Measurements from ENCODE around the gene NAALADL1. TPM values are rescaled to one million over a fixed set of nuclear protein-coding genes. Genes with fewer than 3 reads are reported as not detected.

Gene NAALADL1
- total and polyA plus RNA-seq, 2 experiments from 2014 or later, result 0.13 TPM; not detected in 1

DNA sequence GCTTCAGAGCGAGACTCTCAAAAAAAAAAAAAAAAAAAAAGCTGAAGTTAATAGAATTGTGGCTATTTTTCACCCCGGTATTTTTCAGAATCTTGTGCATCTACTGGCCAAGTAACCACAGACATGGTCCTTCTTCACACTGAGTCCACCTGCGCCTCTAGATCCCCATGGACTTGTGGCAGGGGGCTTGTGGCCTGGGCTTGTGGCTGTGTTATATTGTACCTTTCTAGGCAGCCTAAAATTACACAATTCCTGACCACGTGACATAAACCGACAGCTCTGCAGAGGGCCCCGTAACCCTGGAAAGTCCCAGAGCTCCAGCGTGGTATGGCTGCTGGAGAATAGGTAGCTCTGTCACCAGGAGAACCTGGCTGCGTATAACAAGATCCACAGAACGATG, 10.9 kb upstream of the NAALADL1 start:
- H2AFZ ChIP-seq, result no peak overlapping the region
- 74% methylated on average over 9 of the region's 9 CpGs for WGBS (ENCODE audit: low lambda C conversion rate, missing lambda C conversion rate)

DNA sequence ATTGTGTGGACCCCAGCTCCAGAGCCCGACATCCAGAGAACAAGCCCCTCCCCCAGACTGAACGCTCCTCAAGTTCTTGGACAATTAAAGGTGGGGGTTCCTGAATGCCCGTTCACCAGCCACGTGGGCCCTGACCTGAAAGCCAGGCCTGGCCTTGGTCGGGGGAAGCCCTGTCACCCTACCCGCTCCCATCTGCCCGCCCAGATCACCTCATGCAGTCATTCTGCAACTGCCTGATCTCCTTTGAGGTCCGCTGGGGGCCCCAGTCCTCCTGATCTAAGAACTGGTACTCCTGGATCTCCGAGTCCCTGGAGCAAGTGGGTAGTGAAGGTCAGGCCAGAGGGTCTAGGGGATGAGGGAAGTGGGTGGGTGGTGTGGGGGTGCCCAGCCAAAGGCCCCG, 9.1 kb upstream of the NAALADL1 start:
- H3K79me2 ChIP-seq, result no peaks in the 10 kb centered on the region
- no peak overlapping the region for H3K4me2 ChIP-seq
- no peaks in the 10 kb centered on the region for H3K27me3 ChIP-seq
- H3K9me2 ChIP-seq (replicated peaks; ENCODE audit: insufficient read depth), result no peaks in the 10 kb centered on the region
- no peaks in the 10 kb centered on the region for H3K9me3 ChIP-seq (ENCODE audit: low read depth)
- H3K4me3 ChIP-seq, result no peak overlapping the region
- 84% methylated on average over 10 of the region's 10 CpGs for WGBS (ENCODE audit: low lambda C conversion rate, missing lambda C conversion rate)
- DNase-seq (ENCODE audit: low spot score), result no peak
- H3K36me3 ChIP-seq (replicated peaks; ENCODE audit: insufficient read depth, low read depth), result no peaks in the 10 kb centered on the region
- H3K4me1 ChIP-seq (ENCODE audit: insufficient read depth), result no peaks in the 10 kb centered on the region
- no peaks in the 10 kb centered on the region for H4K20me1 ChIP-seq (ENCODE audit: insufficient read depth, poor library complexity, severe bottlenecking)
- no peak overlapping the region for H2AFZ ChIP-seq
- H3K27ac ChIP-seq, result no peak overlapping the region
- TF ChIP-seq, protein P1, sequence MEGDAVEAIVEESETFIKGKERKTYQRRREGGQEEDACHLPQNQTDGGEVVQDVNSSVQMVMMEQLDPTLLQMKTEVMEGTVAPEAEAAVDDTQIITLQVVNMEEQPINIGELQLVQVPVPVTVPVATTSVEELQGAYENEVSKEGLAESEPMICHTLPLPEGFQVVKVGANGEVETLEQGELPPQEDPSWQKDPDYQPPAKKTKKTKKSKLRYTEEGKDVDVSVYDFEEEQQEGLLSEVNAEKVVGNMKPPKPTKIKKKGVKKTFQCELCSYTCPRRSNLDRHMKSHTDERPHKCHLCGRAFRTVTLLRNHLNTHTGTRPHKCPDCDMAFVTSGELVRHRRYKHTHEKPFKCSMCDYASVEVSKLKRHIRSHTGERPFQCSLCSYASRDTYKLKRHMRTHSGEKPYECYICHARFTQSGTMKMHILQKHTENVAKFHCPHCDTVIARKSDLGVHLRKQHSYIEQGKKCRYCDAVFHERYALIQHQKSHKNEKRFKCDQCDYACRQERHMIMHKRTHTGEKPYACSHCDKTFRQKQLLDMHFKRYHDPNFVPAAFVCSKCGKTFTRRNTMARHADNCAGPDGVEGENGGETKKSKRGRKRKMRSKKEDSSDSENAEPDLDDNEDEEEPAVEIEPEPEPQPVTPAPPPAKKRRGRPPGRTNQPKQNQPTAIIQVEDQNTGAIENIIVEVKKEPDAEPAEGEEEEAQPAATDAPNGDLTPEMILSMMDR (IDR thresholded peaks at IDR 0.05; ENCODE audit: poor library complexity), result no peak
- TF ChIP-seq EZH2 (IDR thresholded peaks at IDR 0.05; ENCODE audit: borderline replicate concordance) (no peak), EZH2phosphoT487 (IDR thresholded peaks at IDR 0.05; ENCODE audit: low read depth, severe bottlenecking, unreplicated experiment) (no peak)

More for the DNA sequence above, 10.9 kb upstream of the NAALADL1 start:
- Histone ChIP-seq H3K36me3 (replicated peaks; ENCODE audit: insufficient read depth, low read depth) (no peaks in the 10 kb centered on the region), H3K4me1 (ENCODE audit: insufficient read depth) (no peaks in the 10 kb centered on the region), H3K79me2 (no peaks in the 10 kb centered on the region), H3K4me3 (no peak overlapping the region), H4K20me1 (ENCODE audit: insufficient read depth, poor library complexity, severe bottlenecking) (no peaks in the 10 kb centered on the region), H3K9me3 (ENCODE audit: low read depth) (no peaks in the 10 kb centered on the region), H3K4me2 (no peak overlapping the region), H3K27ac (no peak overlapping the region), H3K9me2 (replicated peaks; ENCODE audit: insufficient read depth) (no peaks in the 10 kb centered on the region), H3K27me3 (no peaks in the 10 kb centered on the region)
- TF ChIP-seq, protein P1 (IDR thresholded peaks at IDR 0.05; ENCODE audit: poor library complexity), result no peak
- TF ChIP-seq EZH2 (IDR thresholded peaks at IDR 0.05; ENCODE audit: borderline replicate concordance), result no peak
- no peak for TF ChIP-seq EZH2phosphoT487 (IDR thresholded peaks at IDR 0.05; ENCODE audit: low read depth, severe bottlenecking, unreplicated experiment)
- no peak for DNase-seq (ENCODE audit: low spot score)

DNA sequence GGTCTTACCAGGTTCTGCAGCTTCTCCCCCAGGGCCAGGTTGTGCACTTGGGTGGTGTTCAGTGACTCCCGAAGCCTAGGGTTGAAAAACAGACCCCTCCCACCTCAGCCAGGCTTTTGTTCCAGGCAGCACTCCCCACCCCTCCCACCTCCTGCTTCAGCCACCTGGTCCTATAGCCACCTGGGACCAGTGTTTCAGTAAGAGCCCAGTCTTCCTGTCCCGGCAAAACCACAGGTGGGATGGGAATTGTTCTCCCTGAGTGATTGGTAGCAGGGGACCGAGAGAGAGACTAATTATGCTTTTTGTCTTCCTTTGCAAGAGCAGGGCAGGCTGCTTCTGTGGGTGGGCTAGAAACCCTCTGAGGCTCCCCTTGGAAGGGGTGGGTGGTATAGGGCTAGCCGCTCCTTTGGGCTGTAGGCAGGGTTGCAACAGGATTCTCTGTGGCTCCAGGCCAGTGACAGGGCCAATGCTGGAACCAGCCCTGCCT, 8.5 kb upstream of the NAALADL1 start:
- no peaks in the 10 kb centered on the region for H3K79me2 ChIP-seq
- H3K36me3 ChIP-seq (replicated peaks; ENCODE audit: insufficient read depth, low read depth), result no peaks in the 10 kb centered on the region
- H3K4me1 ChIP-seq (ENCODE audit: insufficient read depth), result no peaks in the 10 kb centered on the region
- no peak overlapping the region for H3K4me3 ChIP-seq
- H3K27me3 ChIP-seq, result no peaks in the 10 kb centered on the region
- no peaks in the 10 kb centered on the region for H3K9me3 ChIP-seq (ENCODE audit: low read depth)
- WGBS (ENCODE audit: low lambda C conversion rate, missing lambda C conversion rate), result 65% methylated on average over 4 of the region's 4 CpGs
- no peak overlapping the region for H3K27ac ChIP-seq
- no peak overlapping the region for H2AFZ ChIP-seq
- no peak overlapping the region for H3K4me2 ChIP-seq
- TF ChIP-seq EZH2 (IDR thresholded peaks at IDR 0.05; ENCODE audit: borderline replicate concordance), result no peak
- no peak for TF ChIP-seq EZH2phosphoT487 (IDR thresholded peaks at IDR 0.05; ENCODE audit: low read depth, severe bottlenecking, unreplicated experiment)
- TF ChIP-seq, protein P1 (IDR thresholded peaks at IDR 0.05; ENCODE audit: poor library complexity), result no peak
- no peaks in the 10 kb centered on the region for H3K9me2 ChIP-seq (replicated peaks; ENCODE audit: insufficient read depth)
- DNase-seq (ENCODE audit: low spot score), result no peak
- no peaks in the 10 kb centered on the region for H4K20me1 ChIP-seq (ENCODE audit: insufficient read depth, poor library complexity, severe bottlenecking)

DNA sequence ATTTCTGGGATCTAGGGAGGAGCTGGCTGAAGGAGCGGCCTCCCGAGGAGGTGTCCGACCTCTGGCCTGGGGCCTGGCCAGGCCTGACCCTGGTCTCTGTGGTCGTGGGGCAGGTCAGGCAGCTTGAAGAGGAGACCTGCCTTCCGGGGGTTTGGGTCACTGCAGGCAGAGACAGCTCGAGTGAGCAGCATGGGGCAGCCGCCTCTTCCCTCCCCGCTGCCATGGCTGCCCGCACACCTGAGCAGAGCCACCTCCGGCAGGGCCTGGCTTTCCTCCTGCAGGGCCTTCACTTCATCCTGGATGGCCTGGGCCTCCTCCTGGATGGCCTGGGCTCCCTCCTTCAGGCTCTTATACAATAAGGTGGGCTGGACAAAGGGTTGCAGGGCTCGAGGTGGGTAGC, 8.0 kb upstream of the NAALADL1 start:
- no peak for DNase-seq (ENCODE audit: low spot score)
- Histone ChIP-seq H3K9me3 (ENCODE audit: low read depth) (no peaks in the 10 kb centered on the region), H3K79me2 (no peaks in the 10 kb centered on the region), H3K4me1 (ENCODE audit: insufficient read depth) (no peaks in the 10 kb centered on the region), H3K27ac (no peak overlapping the region), H4K20me1 (ENCODE audit: insufficient read depth, poor library complexity, severe bottlenecking) (no peaks in the 10 kb centered on the region), H2AFZ (no peak overlapping the region), H3K36me3 (replicated peaks; ENCODE audit: insufficient read depth, low read depth) (no peaks in the 10 kb centered on the region), H3K4me2 (no peak overlapping the region), H3K27me3 (no peaks in the 10 kb centered on the region), H3K9me2 (replicated peaks; ENCODE audit: insufficient read depth) (no peaks in the 10 kb centered on the region), H3K4me3 (no peak overlapping the region)
- TF ChIP-seq EZH2phosphoT487 (IDR thresholded peaks at IDR 0.05; ENCODE audit: low read depth, severe bottlenecking, unreplicated experiment), result no peak
- TF ChIP-seq, protein P1 (IDR thresholded peaks at IDR 0.05; ENCODE audit: poor library complexity), result no peak
- no peak for TF ChIP-seq EZH2 (IDR thresholded peaks at IDR 0.05; ENCODE audit: borderline replicate concordance)
- WGBS (ENCODE audit: low lambda C conversion rate, missing lambda C conversion rate), result 73% methylated on average over 11 of the region's 11 CpGs

Data from hepatocyte (in vitro differentiated cells).